ENCODE data around the gene TMEM109.

DNA sequence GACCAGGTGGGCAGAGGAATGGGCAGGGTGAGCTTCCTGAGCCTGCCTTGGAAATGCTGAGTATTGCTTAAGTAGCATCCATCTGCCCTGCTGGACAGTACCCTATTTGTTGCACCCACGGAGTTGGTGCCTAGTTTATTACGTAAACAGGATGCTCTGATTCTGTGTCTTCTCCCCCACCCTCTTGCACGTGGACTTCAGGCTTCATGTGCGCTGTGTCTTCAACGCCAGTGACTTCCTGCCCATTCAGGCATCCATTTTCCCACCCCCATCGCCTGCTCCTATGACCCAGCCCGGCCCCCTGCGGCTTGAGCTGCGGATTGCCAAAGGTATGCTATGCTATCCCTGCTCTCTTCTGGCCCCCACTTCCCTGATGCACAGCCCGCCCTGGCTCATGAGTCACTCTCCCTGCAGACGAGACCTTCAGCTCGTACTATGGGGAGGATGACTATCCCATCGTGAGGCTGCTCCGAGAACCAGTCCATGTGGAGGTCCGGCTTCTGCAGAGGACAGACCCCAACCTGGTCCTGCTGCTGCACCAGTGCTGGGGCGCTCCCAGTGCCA lies 40.9 kb upstream of the TMEM109 start:
- no peak for TF ChIP-seq CTCF (IDR thresholded peaks at IDR 0.05)
- TF ChIP-seq POLR2A (IDR thresholded peaks at IDR 0.05), result no peak
